ENCODE results near the gene VAV3.

The VAV3 gene

GRCh38 chr1:107692580-107693345, 272.2 kb downstream of the VAV3 start:
- no peak for FAIRE-seq
- no peak for DNase-seq (ENCODE audit: insufficient read length, low spot score)

- FAIRE-seq: no peak
- no peak for DNase-seq (ENCODE audit: insufficient read length, low spot score)
Observed at GRCh38 chr1:107691540-107691939, 273.4 kb downstream of the VAV3 start.

DNA sequence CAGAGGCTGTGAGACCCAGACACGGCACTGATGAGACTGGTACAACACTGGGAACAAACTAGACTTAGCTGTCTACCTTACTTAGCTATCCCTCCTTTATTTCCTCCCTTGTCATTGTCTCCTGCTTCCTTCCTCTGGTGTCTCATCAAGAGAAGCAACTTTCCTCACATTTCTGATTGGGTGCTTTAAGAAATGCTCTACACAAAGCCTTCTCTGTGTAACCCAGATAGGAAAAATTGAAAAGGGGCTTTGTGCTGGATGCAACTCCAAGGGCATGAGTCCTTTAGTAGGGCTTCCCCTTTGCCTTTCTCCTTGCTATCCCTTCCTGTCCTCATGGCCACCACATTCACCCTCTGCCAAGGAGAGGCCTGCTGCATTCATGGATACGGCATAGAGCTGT, 274.5 kb downstream of the VAV3 start:
- FAIRE-seq: no peak
- no peak for DNase-seq (ENCODE audit: insufficient read length, low spot score)

DNA sequence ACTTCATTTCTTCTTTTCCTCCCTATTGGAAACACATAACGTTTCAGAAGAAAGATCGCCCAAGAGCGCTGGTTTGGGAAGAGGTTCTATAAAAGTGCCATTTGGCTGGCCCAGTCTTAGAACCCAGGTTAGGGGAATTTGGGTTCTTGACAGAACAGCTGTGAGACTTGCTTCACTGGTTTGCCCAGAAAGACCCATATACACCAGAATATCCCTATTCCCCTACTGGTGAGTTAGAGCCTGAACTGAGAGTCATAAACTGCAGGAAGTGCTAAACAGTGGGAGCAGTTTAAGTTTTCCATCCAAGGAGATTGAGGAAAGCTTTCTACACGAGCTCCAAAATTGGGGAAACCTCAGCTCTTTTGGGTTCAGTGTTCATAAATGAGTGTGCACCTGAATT, 275.2 kb downstream of the VAV3 start:
- FAIRE-seq (no peak), DNase-seq (ENCODE audit: insufficient read length, low spot score) (no peak)

- FAIRE-seq: no peak
Observed at GRCh38 chr1:107689159-107689558, 275.8 kb downstream of the VAV3 start.

DNA sequence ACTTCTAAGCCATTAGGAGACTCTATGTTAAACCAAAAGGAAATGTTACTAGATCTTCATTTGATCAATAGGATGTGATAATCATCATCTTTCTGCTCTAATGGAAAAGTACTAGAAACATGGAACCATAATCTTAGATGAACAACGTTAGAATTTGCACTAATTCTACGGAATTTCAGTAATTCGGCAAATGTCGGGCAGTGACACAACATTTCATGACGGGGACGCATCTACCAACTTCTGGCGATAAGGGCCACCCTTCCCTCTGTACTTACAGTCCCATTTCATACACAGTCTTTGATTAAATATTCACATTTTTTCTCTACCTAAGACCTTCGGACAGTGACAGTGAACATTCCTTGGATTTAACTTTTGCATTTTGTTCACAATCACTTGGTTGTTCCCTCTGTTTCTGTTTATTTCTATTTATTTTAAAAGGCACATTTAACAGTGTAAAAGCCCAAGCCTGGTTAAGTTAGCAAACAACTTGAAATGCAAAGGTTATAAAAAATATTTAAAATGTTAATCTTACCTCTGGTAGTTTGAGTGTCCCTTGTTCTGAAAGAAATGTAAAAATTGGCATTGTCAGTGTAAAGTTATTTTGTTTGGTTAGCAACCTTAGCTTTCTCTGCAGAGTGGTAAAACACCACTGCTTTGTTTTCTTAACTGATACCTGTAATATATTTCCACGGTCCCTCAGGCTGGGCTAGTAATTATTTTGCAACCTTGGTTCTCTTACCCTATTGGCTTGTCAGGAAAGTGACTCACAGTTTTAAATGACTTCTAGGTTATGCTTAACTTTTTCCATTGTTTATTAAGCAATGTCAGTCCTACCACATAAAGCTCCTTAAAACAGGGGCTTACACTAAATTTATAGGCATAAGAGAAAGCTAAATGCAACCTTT, 276.9 kb downstream of the VAV3 start:
- no peak for FAIRE-seq
- no peak for DNase-seq (ENCODE audit: insufficient read length, low spot score)

More at GRCh38 chr1:107689159-107689558, 275.8 kb downstream of the VAV3 start:
- no peak for DNase-seq (ENCODE audit: insufficient read length, low spot score)

DNA sequence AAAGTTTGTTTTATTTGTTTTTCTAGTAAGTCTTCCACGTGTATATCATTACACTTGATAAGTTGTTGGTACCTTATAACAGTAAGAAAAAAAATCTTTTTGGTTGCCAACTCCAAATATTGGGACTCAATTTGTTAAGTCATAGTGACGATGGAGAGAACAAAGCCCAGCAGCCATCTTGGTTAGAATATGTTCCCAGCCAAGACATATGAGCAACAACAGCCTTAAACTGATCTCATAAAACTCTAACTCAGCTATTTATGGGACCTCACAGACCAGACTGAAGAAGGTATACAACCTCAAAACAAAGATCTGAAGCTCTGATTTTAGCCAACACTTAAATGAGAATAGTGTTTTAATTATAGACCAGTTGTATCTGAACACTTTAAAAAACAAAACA, 281.3 kb downstream of the VAV3 start:
- DNase-seq (ENCODE audit: insufficient read length, low spot score) (no peak), FAIRE-seq (no peak)

GRCh38 chr1:107683191-107683657, 281.8 kb downstream of the VAV3 start:
- no peak for FAIRE-seq
- no peak for DNase-seq (ENCODE audit: insufficient read length, low spot score)

DNA sequence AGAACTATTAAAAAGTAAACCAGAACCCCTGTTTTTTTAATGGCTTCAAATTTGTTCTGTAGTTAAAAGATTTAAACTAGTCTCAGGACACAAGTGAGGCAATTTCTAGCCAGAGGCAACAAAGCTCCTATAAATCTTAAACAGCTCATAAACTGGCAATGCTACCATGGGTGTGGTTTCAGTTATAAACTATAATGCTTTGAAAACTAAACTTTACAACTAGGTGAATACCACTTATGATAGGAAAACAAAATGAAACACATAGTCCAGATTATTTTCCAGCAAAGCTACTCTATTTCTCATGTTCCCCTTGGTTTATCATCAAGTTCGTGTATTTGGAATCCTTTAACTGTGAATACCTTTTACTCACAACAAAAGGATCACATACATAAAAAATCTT, 282.5 kb downstream of the VAV3 start:
- DNase-seq (ENCODE audit: insufficient read length, low spot score) (no peak), FAIRE-seq (no peak)

DNA sequence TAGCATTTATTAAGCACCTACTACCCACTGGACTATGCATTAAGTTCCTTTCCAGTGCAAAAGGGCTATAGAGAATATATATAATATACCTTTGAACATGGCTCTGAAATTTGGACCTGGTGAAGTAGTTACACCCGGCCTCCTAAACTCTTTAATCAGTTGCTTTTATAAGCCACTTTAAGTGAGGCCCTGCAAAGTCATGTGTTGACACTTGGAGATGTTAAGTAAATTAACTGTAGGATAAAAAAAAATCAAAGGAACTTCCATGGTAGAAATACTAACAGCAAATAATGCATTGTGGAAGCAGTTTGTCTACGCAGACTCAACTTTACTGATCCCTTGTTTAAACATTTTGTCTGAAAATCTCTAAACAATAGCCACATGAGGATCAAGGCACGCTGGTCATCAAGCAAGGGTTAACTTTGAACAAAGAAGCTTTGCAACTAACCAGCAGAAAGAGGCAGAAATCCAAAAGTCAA, 283.9 kb downstream of the VAV3 start:
- no peak for DNase-seq (ENCODE audit: insufficient read length, low spot score)
- FAIRE-seq: no peak

DNA sequence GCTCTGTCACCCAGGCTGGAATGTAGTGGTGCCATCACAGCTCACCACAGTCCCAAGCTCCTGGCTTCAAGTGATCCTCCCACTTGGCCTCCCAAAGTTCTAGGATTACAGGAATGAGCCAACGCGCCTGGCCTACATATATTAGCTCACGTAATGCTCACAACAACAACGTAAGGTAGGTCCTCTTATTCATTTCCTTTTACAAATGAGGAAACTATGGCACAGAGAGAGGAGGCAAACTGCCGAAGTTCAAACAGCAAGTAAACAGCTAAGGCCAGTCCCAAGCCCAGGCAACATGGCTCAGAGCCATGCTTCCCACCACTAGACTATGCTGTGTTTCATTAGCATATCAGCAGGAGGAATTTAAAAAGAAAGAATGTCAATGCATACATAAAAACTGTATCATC, 284.4 kb downstream of the VAV3 start:
- DNase-seq (ENCODE audit: insufficient read length, low spot score) (no peak), FAIRE-seq (no peak)

DNA sequence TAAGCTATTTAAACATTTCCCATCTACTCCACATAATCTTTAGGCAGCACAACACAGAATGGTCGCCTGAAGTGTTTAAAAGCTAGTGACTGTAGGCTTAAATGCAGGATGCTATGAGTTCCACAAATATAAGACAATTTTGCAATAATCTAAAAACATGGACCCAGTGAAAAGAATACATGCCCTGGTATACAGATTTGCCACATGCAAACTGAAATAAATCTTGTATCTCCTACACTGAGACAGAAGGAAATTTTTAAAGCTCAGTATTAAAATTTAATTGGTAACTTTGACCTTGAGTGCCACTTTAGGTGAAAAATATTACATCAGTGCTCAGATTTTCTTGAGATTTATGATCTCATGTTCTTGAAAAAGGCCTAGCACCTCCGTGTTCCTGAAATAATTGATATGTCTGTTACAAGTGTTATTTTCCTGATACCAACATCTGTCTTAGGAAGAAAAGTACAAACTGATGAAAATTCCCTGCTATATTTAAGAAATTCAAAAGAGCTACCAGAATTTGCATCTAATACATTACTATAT, 285.5 kb downstream of the VAV3 start:
- DNase-seq (ENCODE audit: insufficient read length, low spot score): no peak
- FAIRE-seq: no peak

DNA sequence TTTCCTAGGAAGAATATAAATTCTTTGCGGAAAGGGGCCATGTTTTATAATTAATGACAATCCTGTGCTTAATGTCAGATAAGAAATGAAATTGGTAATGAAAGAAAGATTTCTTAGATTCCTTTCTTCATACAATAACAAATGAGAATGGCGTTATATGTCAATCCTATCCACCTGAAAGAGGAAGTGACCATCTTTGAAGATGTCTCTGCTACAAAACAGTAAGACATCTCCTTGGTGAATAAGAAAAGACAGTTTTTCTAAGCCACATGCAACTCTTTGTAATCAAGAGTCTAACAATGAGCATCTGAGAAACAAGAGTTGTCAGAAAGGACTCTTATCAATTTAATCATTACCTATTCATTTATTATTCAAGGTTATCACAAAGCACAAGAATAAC, 286.0 kb downstream of the VAV3 start:
- no peak for FAIRE-seq
- no peak for DNase-seq (ENCODE audit: insufficient read length, low spot score)

- FAIRE-seq: no peak
- DNase-seq (ENCODE audit: insufficient read length, low spot score): no peak
Observed at GRCh38 chr1:107677697-107678096, 287.3 kb downstream of the VAV3 start.

- DNase-seq (ENCODE audit: insufficient read length, low spot score) (no peak), FAIRE-seq (no peak)
Observed at GRCh38 chr1:107674486-107674885, 290.5 kb downstream of the VAV3 start.

DNA sequence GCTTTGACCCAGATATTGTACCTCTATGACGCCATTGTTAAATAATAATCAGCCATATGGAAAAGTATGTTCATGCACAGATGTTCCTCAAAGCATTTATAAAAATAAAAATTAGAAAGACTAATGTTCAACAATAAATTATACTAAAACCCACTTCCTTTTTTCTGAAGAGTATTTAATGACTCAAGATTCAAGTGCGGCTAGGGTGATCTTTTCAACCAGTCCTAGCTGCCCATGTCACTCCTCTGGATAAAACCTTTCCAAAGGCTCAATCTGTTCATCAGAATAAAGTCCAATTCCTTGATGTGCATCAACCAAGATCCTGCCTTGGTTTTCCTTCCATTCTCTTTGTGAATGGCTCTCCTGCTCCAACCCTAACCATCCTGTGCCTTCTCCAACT, 292.0 kb downstream of the VAV3 start:
- FAIRE-seq: no peak
- DNase-seq (ENCODE audit: insufficient read length, low spot score): no peak

GRCh38 chr1:107670397-107671040, 294.5 kb downstream of the VAV3 start:
- FAIRE-seq (no peak), DNase-seq (ENCODE audit: insufficient read length, low spot score) (no peak)

- DNase-seq (ENCODE audit: insufficient read length, low spot score) (no peak), FAIRE-seq (no peak)
Observed at GRCh38 chr1:107669996-107670395, 295.0 kb downstream of the VAV3 start.

GRCh38 chr1:107668762-107669161, 296.2 kb downstream of the VAV3 start:
- FAIRE-seq (no peak), DNase-seq (ENCODE audit: insufficient read length, low spot score) (no peak)

- DNase-seq (ENCODE audit: insufficient read length, low spot score) (no peak), FAIRE-seq (no peak)
Observed at GRCh38 chr1:107666493-107666892, 298.5 kb downstream of the VAV3 start.
